OCI-LY7 (cell line): ENCODE measurements around the gene FTCDNL1. TPM values are rescaled to one million over a fixed set of nuclear protein-coding genes. Genes with fewer than 3 reads are reported as not detected.

Experiments used
- BruUV-seq: library from RNA; stranded (reverse); fragments of 400-500 nt; replicated peaks from 2 replicates; lab custom pipeline; 2021; lab: Mats Ljungman, UMichigan
- CTCF ChIA-PET: fragments of 300-600 bp; sonication (Branson Sonifier 250); formaldehyde crosslinking; loops from one replicate; lab custom pipeline; 2022; ENCODE audit warnings: antibody characterized with exemption; ENCODE audit not compliant: unreplicated experiment; lab: Charles Lee
- POLR2A ChIA-PET: fragments of 300-600 bp; sonication (Branson Sonifier 250); formaldehyde crosslinking; loops from one replicate; lab custom pipeline; 2022; ENCODE audit warnings: antibody characterized with exemption; lab: Charles Lee
- DNase-seq: peaks from one replicate; pipeline ENCODE4 v3.0.0-alpha.2; 2015; ENCODE audit warnings: low spot score
- H2AFZ ChIP-seq: fragments of 200-600 bp; sonication (generic), shearing (Covaris generic); 2 replicates; pipeline ENCODE4 v1.6.1; 2014; ENCODE audit warnings: mild to moderate bottlenecking, antibody characterized with exemption, low read length, moderate library complexity
- H3K27ac ChIP-seq: fragments of 200-600 bp; sonication (generic); 2 replicates; pipeline ENCODE4 v1.5.1; 2014; ENCODE audit warnings: mixed run types, low read depth, mild to moderate bottlenecking, moderate library complexity, low read length, inconsistent platforms; ENCODE audit not compliant: poor library complexity, severe bottlenecking
- H3K36me3 ChIP-seq: fragments of 200-600 bp; sonication (generic); 2 replicates; pipeline ENCODE4 v1.6.1; 2014; ENCODE audit warnings: mild to moderate bottlenecking, antibody characterized with exemption, low read length, moderate library complexity, mixed read lengths; ENCODE audit not compliant: insufficient read depth
- H3K4me1 ChIP-seq: fragments of 200-600 bp; sonication (generic); 2 replicates; pipeline ENCODE4 v1.5.1; 2014; ENCODE audit warnings: mild to moderate bottlenecking, low read length; ENCODE audit not compliant: insufficient read depth, poor library complexity, severe bottlenecking
- H3K4me2 ChIP-seq: fragments of 200-600 bp; sonication (generic); 2 replicates; pipeline ENCODE4 v1.6.1; 2014; ENCODE audit warnings: mild to moderate bottlenecking, low read length
- H3K4me3 ChIP-seq: fragments of 200-600 bp; sonication (generic); 2 replicates; pipeline ENCODE4 v1.5.1; 2014; ENCODE audit warnings: mild to moderate bottlenecking, low read depth, low read length; ENCODE audit not compliant: poor library complexity, severe bottlenecking
- H3K79me2 ChIP-seq: fragments of 200-600 bp; sonication (generic); 2 replicates; pipeline ENCODE4 v1.6.1; 2016; ENCODE audit warnings: low read depth, mild to moderate bottlenecking, low read length, moderate library complexity, mixed read lengths; ENCODE audit not compliant: insufficient read depth
- H3K9me2 ChIP-seq: fragments of 200-600 bp; sonication (generic); 2 replicates; pipeline ENCODE4 v1.6.1; 2016; ENCODE audit warnings: mild to moderate bottlenecking, low read length, mixed read lengths; ENCODE audit not compliant: insufficient read depth
- H3K9me3 ChIP-seq: fragments of 200-600 bp; sonication (generic); 2 replicates; pipeline ENCODE4 v1.6.1; 2014; ENCODE audit warnings: mild to moderate bottlenecking, mixed run types, low read length, mixed read lengths
- H4K20me1 ChIP-seq: fragments of 200-600 bp; sonication (generic); 2 replicates; pipeline ENCODE4 v1.6.1; 2014; ENCODE audit warnings: mild to moderate bottlenecking, antibody characterized with exemption, low read length, moderate library complexity, mixed read lengths; ENCODE audit not compliant: insufficient read depth
- EZH2phosphoT487 ChIP-seq: fragments of 200-600 bp; sonication (generic); IDR thresholded peaks from 2 replicates; pipeline ENCODE4 v1.6.1; 2018; ENCODE audit warnings: low read depth, borderline replicate concordance, mild to moderate bottlenecking, mixed run types, antibody characterized with exemption, low read length, moderate library complexity, mixed read lengths
- intact Hi-C: fragments of 100-400 bp; cut with micrococcal nuclease; formaldehyde crosslinking; loops from one replicate; pipeline ENCODE4 v1.10.0; 2022; ENCODE audit not compliant: unreplicated experiment
- total RNA-seq, 2 experiments: library from RNA; depleted of rRNA in 1 of 2; stranded (reverse); fragments of >200 nt in 1 of 2; shearing (Covaris generic) in 1 of 2; gene quantifications; 2 replicates each; pipeline ENCODE4 v1.2.3, GENCODE V29; 2014 to 2022
- TF ChIP-seq, protein P1 (sequence below): fragments of 200-600 bp; sonication (generic); conservative IDR thresholded peaks from 2 replicates; pipeline ENCODE4 v1.5.1; 2014; ENCODE audit warnings: mild to moderate bottlenecking, antibody characterized with exemption, low read length, moderate library complexity, mixed read lengths

Gene FTCDNL1
- total RNA-seq, 2 experiments from 2014 or later = 0.40 to 0.54 TPM

DNA sequence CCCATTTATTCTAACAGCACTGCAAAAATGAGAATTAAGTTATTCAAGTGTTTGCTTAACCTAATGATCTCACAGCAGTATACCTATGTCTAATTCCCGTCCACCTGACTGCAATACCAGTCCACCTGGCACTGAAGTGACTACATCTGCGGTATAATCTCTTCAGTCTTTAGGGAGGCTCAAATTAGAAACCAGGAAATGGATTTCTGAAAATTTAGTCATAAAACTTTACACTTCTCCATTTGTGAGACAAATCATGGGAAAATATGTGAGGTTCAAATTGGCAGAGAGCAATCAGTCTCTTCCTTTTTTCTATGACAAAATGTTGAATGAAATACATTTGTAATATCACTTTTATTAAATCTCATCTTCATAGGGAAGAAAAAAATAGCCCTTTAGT, 33.0 kb downstream of the FTCDNL1 start:
- TF ChIP-seq EZH2phosphoT487 = no peak
- TF ChIP-seq, protein P1, sequence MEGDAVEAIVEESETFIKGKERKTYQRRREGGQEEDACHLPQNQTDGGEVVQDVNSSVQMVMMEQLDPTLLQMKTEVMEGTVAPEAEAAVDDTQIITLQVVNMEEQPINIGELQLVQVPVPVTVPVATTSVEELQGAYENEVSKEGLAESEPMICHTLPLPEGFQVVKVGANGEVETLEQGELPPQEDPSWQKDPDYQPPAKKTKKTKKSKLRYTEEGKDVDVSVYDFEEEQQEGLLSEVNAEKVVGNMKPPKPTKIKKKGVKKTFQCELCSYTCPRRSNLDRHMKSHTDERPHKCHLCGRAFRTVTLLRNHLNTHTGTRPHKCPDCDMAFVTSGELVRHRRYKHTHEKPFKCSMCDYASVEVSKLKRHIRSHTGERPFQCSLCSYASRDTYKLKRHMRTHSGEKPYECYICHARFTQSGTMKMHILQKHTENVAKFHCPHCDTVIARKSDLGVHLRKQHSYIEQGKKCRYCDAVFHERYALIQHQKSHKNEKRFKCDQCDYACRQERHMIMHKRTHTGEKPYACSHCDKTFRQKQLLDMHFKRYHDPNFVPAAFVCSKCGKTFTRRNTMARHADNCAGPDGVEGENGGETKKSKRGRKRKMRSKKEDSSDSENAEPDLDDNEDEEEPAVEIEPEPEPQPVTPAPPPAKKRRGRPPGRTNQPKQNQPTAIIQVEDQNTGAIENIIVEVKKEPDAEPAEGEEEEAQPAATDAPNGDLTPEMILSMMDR = no peak
- no peak overlapping the region for H3K4me2 ChIP-seq
- H2AFZ ChIP-seq = no peak overlapping the region
- no peaks in the 10 kb centered on the region for H3K4me1 ChIP-seq
- H3K27ac ChIP-seq = no peak overlapping the region
- intact Hi-C loops = no loop called here
- no peaks in the 10 kb centered on the region for H3K36me3 ChIP-seq
- no peaks in the 10 kb centered on the region for H3K9me3 ChIP-seq
- H3K4me3 ChIP-seq = no peak overlapping the region
- H3K79me2 ChIP-seq = no peaks in the 10 kb centered on the region
- POLR2A ChIA-PET = no interaction called here
- no peak for DNase-seq
- BruUV-seq = no TSS peak
- CTCF ChIA-PET = no interaction called here
- H4K20me1 ChIP-seq = no peaks in the 10 kb centered on the region
- H3K9me2 ChIP-seq = no peaks in the 10 kb centered on the region

DNA sequence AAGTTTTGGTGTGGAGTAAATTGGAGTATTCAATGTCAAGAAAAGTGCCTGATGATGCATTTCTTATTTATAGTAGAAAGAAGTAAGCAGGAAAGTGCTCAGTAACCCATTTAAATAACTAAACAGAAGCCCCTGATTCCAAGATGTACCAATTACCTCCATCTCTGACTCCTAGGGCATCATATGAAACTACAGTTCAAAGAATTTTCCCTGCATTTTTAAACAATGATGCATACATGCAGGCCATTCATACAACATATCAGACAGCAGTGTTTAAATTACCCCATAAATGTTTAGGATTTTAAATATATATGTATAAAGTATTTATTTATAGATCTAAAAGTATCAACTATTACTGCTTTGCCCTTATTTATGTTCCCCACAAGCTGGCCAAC, 36.2 kb downstream of the FTCDNL1 start:
- Histone ChIP-seq H3K4me2 (no peak overlapping the region), H3K4me3 (no peak overlapping the region), H3K9me3 (no peaks in the 10 kb centered on the region), H3K79me2 (no peaks in the 10 kb centered on the region), H4K20me1 (no peaks in the 10 kb centered on the region), H2AFZ (no peak overlapping the region), H3K36me3 (no peaks in the 10 kb centered on the region), H3K27ac (no peak overlapping the region), H3K9me2 (no peaks in the 10 kb centered on the region), H3K4me1 (no peaks in the 10 kb centered on the region)
- CTCF ChIA-PET = no interaction called here
- intact Hi-C loops = no loop called here
- POLR2A ChIA-PET = no interaction called here
- no peak for DNase-seq
- no TSS peak for BruUV-seq
- TF ChIP-seq, protein P1 = no peak
- no peak for TF ChIP-seq EZH2phosphoT487

DNA sequence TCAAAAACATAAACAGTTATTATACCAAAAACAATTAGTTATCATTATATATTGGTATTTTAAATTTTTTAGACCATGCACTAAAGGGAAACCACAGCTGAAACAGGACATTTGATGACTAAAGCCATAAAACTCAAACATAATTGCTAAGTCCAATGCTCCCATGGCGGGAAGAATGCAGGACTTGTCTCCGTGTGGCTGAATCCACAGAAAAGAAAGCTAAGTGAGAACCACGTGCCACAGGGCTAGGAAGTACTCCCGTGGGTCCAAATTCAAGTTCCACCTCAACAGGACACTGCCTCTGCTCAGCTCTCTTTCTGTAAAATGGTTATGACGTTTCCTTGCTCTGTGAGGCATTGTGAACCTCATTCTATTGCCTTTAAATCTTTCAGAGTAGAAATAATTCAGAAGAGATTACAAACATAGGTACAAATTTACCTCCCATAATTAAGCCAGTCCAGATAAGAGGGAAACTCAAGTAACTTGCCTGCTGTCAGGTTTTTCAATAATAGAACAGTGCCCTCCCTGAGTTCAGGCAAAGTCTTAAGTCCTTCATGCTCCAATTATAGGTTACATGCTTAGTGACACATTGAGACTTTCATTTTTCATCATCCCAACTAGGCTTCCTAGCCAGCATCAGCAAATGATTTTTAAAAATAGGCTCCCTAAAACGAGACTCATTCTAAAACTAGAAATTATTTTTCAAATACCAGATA, 36.7 kb downstream of the FTCDNL1 start:
- TF ChIP-seq EZH2phosphoT487 = no peak
- TF ChIP-seq, protein P1 = no peak
- no TSS peak for BruUV-seq

More for the DNA sequence above, 36.7 kb downstream of the FTCDNL1 start:
- Histone ChIP-seq H3K79me2 (no peaks in the 10 kb centered on the region), H4K20me1 (no peaks in the 10 kb centered on the region), H3K27ac (no peak overlapping the region), H3K9me3 (no peaks in the 10 kb centered on the region), H3K9me2 (no peaks in the 10 kb centered on the region), H3K4me3 (no peak overlapping the region), H3K36me3 (no peaks in the 10 kb centered on the region), H2AFZ (no peak overlapping the region), H3K4me1 (no peaks in the 10 kb centered on the region), H3K4me2 (no peak overlapping the region)
- ChIA-PET CTCF (no interaction called here), POLR2A (interaction anchor here (0.7 kb wide), 1 partner anchor 31 kb away, joined by 3 read pairs; no protein-coding TSS in a partner anchor)
- DNase-seq = no peak
- intact Hi-C loops = no loop called here
